Measurements from ENCODE around the gene RUNDC1.
A peak's percentile ranks its signal among the peaks of the same experiment; 100 is the strongest.

RUNDC1 gene

GRCh38 chr17:43020030-43020621, 39.8 kb downstream of the RUNDC1 start:
- DNase-seq: no peak

- no peak for DNase-seq
These were observed 40.7 kb downstream of the RUNDC1 start for GRCh38 chr17:43020789-43021740.

GRCh38 chr17:43021741-43022512, 41.6 kb downstream of the RUNDC1 start, which contains the start of gene VAT1:
Gene VAT1, minus strand, starts transcription at chr17:43022385. Its CDS starts 63 bp downstream, at chr17:43022322.
- peak; percentile 37 for DNase-seq

GRCh38 chr17:43024407-43025289, 44.3 kb downstream of the RUNDC1 start, which contains the start of gene RND2:
Gene RND2, plus strand, starts transcription at chr17:43025231. Its CDS starts 117 bp downstream, at chr17:43025348.
- DNase-seq: peak; percentile 90

GRCh38 chr17:43025290-43025657, 44.9 kb downstream of the RUNDC1 start:
- DNase-seq: no peak

GRCh38 chr17:43025766-43026537, 45.6 kb downstream of the RUNDC1 start:
- DNase-seq: no peak

GRCh38 chr17:43026595-43026994, 46.2 kb downstream of the RUNDC1 start:
- DNase-seq: no peak

- DNase-seq: no peak
These were observed 47.0 kb downstream of the RUNDC1 start for GRCh38 chr17:43027091-43028032.

GRCh38 chr17:43028221-43028861, 48.0 kb downstream of the RUNDC1 start:
- no peak for DNase-seq

GRCh38 chr17:43030137-43030767, 49.9 kb downstream of the RUNDC1 start:
- DNase-seq: no peak

GRCh38 chr17:43031666-43032065, 51.3 kb downstream of the RUNDC1 start:
- no peak for DNase-seq

- DNase-seq: no peak
These were observed 53.9 kb downstream of the RUNDC1 start for GRCh38 chr17:43033948-43034881.

GRCh38 chr17:43034894-43035293, 54.5 kb downstream of the RUNDC1 start:
- DNase-seq: no peak

- DNase-seq: no peak
These were observed 59.3 kb downstream of the RUNDC1 start for GRCh38 chr17:43039646-43040045.

GRCh38 chr17:43040655-43041054, 60.3 kb downstream of the RUNDC1 start:
- no peak for DNase-seq

- no peak for DNase-seq
These were observed 61.8 kb downstream of the RUNDC1 start for GRCh38 chr17:43042025-43042628.
